GM21447 (cell line): ENCODE measurements around the gene GRID2.
"Not testable (repeated sequence)": the region's sequence is repeated elsewhere in the genome, so short reads cannot be mapped to it uniquely, and the experiment has no call there.

Source experiments
- ATAC-seq: cut with Tn5 transposase; IDR thresholded peaks from one replicate; pipeline ENCODE4 v1.9.1; 2021; ENCODE audit not compliant: unreplicated experiment

Gene GRID2

DNA sequence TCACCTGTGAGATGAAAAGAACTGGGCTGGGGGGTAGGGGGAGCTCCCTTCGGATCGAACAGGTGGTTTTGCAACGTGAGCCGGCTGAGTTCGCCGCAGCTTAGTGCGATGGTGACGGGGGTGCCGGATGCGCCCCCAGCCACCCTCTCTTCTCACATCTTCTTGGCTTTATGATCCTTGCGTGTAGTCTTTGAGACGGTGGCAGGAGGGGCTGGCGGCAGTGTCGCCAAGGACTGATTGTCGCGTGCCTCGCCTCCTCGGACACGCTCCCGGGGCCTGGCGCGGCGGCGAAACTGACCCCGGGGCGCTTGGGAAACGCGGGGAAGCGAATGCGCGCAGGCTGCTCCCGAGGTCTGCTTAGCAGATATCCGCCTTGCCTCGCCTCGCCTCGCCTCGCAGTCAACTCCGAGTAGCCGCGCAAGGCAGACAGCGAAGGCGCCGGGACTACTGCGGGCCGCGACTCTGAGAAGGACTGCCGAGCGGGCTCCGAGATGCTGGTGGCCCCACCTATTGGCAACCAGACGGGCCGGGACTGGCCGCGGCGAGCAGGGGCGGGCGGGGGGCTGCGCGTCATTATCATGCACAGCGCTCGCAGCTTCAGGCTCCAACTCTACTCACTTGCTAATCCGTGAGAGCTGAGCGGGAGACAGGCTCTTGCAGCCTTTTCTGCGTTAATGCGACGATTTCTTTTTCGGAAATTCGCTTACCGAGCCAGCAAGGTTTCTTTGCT lies 1.5 kb downstream of the GRID2 start:
- ATAC-seq = no peak

DNA sequence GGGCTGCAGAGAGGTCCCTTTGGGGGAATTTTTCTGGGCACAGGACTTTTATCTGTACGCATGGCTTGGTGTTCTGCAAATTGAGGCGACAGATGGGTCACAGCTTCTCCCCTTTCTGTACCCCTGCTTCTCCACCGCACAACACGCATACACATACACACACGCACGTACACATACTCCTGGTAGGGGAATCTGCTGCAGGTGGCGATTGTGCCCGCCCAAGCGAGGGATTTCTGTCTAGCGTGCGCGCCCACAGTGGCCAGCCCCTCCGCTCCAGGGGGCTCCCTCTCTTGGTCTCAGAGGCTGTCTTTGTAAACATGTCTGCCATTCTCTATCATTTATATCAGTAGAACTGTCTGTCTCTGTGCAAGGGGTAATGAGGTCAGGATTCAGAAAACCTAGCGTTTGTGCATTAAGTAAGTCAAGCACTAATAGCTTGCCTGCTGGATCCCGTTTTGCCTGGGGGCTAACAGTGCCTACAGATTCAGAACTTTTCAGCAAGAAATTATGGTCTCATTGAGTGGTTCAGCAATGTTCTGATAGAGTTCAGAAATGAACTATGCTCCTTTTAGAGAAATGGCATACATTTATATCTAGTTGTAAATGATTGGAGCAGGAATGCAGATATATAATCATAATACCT lies 2.2 kb downstream of the GRID2 start:
- no peak for ATAC-seq

DNA sequence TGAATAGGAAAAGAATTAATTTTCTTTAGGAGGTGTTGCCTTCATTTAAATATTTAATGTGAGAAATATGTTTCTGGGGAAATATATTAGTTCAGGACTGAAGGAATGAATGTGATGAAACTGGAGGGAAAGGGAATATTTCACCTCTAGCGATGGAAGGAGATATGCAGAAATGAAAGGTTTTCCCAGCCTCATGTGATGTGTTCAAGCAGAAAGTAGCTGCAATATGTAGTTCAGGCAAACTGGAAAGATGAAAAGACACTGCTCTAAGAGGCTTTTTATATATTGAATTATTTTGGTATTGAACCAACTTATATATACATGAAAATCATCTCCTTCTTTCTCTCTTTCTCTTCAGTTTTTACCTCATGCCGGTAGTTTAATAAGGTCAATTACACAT lies 3.4 kb downstream of the GRID2 start:
- ATAC-seq = no peak

DNA sequence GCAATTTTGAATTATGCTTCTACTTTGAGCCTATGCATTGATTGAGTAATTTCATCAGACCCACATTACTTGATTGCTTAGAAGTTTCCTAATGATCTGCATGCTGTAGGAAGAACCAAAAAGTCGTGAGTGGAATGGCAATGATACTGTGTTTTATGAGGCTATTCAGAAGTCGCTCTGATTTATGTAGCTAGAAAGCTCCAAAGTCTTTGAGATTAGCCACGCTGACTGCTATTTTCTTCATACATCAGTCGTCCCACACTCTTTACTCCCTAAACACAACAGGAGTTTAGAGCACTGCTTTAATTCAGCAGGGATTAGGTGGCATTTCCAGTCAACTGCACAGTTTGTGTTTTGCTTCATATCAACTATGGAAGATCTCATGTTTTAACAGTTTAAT lies 4.1 kb downstream of the GRID2 start:
- ATAC-seq = no peak

DNA sequence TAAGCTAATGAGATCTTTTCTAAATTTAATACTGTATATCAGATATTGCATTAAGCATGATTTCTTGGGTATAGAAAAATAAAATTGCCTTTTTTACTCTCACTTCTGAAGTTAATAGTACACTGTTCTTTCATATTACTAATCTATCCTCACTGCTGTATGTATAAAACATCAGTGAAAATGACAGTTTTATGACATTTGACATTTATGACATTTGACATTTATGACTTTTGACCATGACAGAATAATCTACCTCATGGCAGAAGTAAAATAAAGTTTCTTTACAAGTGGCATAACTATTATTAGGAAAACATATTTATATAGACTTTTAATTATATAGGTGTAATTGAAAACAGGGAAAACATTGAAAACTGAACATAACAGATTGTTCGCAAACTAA lies 13.3 kb downstream of the GRID2 start:
- no peak for ATAC-seq

DNA sequence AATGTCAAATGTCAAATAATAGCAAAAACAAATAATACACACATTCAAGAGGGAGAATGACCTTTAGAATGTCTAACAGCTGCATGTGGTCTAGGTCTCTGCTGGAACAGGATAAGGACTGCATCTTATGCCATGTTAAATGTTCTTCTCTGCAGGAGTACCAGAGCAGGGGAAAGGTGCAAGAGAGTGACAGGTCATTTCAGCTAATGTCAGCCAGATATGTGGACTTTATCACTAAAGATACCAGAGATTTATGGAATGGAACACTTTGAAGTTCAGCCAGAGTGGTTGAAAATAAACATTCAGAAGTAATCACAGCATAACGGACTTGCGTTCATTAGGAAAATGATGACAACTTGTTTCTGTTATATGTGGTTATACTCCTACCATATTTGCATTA lies 24.3 kb downstream of the GRID2 start:
- no peak for ATAC-seq

DNA sequence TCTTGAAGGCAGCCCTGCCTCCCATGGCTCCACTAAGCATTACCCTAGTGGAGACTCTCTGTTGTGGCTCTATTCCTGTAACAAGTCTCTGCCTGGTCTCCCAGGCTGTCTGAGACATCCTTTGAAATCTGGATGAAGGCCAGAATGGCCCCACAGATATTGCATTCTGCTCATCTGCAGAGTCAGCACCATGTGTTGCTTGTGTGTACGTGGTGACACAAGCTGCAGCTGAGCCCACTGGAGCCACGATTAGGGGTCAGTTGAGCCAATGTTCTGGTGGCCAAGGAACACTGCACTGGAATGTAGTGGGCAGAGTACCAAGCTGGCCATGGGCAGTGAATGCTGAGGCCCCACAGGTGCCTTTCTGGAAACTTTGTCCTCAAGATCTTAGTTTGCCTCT lies 29.2 kb downstream of the GRID2 start:
- no peak for ATAC-seq

DNA sequence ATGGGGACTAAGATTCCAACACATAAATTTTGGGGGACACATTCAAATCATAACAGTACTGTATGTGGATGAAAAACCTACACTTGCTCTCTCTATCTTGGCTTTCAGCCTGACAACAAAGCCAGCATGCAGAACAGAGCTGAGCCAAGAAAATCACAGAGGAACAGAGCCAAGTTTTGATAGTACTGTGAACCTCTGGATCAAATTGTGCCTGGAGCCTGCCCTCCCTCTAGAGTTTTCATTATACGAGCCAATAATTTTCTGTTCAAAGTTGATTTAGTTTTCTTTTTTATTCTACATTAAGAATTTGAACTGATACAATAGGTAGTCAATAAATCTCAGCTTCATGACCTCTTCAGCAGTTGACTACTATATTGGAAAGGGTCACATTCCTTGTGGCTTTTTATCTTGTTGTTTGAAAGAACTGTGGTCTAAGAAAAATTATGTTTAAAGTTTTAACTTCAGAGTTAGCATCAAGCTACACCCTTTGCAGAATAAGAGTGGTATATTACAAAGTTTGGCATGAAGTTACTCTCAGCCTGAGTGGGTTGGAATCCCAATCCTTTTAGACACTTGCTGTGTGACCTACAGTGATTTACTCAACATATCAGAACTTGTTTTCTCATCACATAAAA lies 31.1 kb downstream of the GRID2 start:
- no peak for ATAC-seq

DNA sequence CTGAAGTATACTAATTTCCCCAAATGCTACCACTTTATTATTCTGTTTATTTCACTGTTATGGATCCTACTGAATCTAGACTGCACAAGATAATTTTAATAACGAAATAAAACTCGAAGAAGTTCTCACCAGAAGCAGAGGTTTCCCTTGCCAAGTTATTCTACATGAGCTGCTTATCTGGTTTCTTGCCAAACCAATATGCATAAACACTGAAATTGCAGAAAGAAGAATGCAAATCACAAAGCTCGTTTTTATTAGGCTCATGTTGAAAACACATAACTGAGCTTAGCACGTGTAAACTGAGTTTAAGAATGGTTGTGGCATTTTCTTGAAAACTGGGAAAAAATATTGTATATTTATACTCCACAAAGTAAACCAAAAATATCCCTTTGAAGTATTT lies 35.9 kb downstream of the GRID2 start:
- ATAC-seq = no peak

DNA sequence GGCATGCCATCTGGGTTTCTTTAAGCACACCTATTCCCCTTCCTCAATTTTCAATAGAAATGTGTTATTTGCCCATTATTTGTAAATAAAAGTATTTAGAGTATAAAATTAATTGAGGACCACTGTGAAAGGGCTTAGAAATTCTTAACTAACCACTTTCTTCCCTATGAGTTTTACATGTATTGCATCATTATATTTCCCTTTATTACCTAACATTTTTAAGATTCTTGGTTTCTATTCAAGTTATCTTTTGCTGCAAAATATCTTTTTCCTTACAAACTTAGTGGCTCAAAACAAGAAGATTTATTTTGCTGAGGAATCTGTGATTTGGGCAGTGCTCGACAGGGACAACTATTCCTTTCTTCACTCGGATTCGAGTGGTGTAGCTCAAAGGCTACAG lies 40.5 kb downstream of the GRID2 start:
- no peak for ATAC-seq

DNA sequence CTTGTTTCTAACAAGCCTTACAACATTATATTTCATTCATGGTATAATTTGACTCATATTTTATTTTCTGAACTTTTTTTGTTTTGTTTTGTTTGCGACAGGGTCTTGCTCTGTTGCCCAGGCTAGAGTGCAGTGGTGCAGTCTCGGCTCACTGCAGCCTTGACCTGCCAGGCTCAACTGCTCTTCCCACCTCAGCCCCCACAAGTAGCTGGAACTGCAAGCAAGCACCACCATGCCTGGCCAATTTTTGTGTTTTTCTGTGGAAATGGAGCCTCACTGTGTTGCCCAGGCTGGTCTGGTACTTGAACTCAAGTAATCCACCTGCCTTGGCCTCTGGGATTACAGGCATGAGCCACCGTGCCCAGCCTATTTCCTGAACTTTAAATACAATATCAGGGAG lies 42.5 kb downstream of the GRID2 start:
- ATAC-seq = no peak

DNA sequence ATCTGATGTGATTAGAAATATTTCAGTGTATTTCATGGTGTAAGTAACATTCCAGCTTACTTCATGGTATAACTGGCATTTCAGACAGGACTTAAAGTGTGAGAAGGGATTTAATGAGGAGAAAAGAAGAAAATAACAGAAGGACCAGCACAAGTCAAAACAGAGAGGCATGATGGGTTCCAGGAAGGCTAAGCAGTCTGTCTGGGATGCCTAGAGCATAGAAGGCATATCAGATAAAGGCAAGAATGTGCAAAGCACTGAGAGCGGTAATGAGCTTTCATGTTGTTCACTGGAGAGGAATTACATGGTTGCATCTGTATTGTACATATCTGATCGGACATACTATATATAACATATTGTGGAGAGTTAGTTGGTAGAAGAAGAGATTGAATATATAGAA lies 54.2 kb downstream of the GRID2 start:
- no peak for ATAC-seq

DNA sequence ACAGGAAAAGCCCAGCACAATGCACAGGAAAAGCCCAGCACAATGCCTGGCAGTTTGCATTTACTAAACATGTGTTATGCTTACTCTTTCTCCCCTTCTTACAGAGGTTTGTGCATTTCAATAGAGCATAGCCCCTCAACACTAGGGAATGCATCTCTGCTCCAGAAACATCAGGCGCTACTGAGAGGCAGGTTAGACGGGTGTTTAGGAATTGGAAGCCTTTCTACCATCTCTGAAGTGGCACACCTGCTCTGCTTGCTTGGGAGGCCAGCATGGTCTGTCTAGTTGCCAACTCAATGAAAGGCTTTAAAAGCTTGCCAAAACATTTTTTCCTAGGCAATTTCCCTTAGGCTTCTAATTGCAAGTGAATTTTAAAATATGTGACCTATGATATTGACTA lies 55.7 kb downstream of the GRID2 start:
- ATAC-seq = no peak

DNA sequence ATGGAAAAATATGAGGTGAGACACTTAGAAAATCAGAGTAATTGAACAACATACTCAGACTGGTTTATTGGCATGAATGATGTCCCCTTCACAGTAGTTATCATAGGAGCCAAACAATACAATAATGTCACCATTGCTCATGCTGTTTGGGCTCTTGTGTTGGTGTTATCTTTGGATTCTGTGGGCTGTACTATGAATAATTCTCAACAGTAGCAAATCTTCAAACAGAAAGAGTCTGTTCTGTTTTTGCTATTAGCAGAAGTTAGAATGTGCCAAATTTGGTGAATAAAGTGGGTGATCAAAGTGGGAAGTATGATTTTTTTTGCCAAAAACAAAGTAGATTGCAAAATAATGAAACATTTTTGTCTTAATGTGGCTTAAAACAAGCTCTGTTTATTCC lies 58.3 kb downstream of the GRID2 start:
- no peak for ATAC-seq

DNA sequence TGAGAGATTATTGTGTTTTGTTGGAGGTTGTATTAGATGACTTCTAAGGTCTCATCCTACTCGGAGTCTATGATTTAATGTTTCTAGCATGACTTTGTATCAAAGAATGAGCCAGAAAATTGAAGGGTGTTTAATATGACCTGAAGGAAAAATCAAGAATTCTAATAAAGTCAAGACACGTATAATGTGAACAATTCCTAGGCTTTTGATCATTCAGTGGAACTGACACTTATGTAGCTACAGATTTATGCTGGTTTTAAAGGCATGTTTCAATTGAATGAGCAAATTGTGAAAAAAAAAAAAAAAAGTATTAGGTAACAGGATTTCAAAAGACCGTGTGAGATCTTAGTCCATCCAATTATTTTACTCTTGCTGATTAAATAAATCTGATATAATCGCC lies 64.9 kb downstream of the GRID2 start:
- no peak for ATAC-seq

DNA sequence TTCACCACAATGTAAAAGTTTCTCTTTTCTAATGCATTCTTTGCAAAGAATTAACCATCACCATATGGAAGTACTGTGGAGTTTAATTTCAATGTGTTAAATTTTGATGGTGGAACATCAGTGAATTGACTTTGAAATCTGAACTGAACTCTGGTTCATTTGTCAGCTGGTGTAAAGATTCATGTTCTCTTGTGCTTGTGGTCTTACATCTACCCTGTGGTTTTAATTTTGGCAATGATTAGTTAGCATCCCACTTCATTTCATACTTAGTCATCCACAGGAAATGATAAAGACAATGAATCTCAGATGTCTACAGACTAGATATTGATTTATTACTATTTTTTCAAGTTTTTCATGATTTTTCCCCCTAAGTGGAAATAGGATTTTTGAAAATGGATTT lies 77.8 kb downstream of the GRID2 start:
- no peak for ATAC-seq

DNA sequence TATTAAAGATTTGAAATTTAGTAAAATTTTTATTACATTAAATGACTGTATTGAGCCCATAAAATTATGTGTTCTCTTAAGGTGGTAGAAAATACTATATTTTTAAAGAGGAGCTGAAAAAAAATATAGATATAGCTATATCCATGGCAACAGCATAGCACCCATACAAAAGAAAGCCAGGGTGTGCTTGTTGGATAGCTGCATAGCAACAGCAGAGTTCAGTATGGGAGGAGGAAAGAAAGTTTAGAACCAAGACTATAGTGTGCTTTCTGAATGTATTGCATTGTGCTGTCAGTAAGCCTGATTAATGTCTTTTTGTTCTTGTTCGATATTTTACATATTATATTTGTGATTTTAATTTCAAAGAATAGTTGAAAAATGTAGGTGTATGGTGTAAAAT lies 78.4 kb downstream of the GRID2 start:
- ATAC-seq = no peak

DNA sequence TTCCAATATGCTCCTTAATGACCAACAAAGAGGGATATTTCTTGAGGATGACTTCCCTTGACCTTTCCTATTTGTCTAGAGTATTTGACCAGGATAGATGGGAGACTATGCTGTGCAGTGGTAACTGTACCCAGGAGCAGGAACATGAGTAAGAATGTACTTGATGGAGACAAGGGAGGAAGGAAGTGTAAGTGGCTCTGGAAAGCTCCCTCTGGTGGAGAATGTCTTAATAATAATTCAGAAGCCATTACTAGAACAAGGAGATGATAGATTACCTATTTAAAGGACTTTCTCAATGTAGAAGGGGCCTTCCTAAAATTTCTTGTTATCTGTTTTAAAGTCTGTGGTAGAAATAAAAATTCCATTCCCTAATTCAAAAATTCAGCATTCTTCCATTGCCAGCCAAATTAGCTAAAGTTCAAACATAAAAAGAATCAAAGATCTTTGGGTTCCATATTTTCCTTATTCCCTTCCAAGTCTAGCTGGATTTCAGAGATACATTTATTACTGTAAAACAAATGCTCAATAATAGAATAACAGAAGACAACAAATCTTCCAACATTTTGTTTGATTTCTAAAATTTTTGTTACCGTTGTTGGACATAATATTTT lies 83.8 kb downstream of the GRID2 start:
- ATAC-seq = peak; percentile 80

DNA sequence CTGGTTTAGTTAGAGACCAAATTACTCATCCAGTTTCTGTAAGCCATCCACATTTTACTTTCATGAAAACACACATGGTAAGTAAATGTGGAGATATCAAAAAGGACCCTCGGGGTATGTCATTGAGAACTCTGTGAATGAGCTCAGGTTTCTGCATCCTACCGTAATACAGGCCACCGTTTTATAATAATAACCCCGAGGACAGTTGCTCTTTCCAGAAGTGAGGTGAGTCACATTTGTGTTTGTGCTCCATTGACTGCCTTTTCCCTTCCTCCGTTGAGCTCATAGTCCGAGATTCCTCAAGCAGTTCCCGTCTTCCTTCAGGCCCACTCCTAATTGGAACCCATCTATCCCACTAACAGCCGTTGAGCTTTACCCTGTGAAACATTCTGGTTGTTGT lies 95.3 kb downstream of the GRID2 start:
- ATAC-seq = no peak

DNA sequence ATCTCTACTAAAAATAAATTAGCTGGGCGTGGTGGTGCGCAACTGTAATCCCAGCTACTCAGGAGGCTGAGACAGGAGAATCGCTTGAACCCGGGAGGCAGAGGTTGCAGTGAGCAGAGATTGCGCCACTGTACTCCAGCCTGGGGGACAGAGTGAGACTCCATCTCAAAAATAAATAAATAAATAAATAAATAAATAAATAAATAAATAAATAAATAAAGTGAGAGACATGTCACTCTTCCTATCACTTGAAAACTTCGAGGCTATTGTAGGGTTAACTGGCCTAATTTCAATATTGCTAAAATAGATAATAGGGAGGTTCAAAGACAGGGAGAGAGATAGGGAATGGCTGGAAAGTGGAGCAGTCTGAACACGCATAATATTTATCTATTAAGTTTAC lies 99.8 kb downstream of the GRID2 start:
- not testable (repeated sequence) for ATAC-seq

DNA sequence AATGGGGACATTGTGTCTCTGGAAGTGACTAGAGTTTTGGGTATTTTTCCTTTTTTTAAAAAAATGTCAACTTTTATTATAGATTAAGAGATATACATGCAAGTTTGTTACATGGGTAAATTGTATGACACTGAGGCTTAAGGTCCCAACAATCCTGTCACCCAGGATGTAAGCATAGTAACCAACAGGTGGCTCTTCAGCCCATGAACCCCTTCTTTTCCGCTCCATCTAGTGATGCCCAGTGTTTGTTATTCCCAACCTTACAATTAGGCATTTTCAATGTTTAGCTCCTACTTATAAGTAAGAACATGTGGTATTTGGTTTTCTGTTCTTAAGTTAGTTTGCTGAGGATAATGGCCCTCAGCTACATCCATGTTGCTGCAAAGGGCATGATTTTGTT lies 102.7 kb downstream of the GRID2 start:
- no peak for ATAC-seq

DNA sequence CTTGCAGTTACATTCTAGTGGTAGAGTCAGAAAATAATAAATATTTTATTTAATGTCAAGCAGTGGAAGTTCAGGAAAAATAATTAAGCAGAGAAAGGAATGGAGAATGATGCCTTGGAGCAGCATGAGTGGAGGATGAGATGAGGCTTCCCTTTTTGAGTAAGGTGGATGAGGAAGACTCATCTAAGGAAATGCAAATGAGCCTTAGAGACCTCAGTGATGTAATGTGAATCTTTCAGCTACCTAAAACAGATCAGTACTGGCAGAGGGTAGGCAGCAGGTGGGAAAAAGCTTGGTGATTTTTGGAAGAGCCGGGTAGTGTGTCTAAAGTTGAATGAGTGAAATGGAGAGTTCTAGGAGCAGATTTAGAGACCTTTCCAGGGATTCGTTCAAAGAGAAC lies 118.2 kb downstream of the GRID2 start:
- ATAC-seq = peak; percentile 71
